Pancreas (tissue), 10 donors: ENCODE data around the gene SLC25A40. TPM values are rescaled to one million over a fixed set of nuclear protein-coding genes. Genes with fewer than 3 reads are reported as not detected.
"Not testable (repeated sequence)": the region's sequence is repeated elsewhere in the genome, so short reads cannot be mapped to it uniquely, and the experiment has no call there.

Experiments
- ATAC-seq, 4 donors: fragments of 200-7000 bp; cut with Tn5 transposase; one replicate each; pipeline versions ENCODE4 v1.8.0 to v1.9.1; 2020; ENCODE audit warnings: mild to moderate bottlenecking in 4 of 4, moderate library complexity in 4 of 4
- DNase-seq, 6 donors: peaks; one replicate each; pipeline ENCODE4 v3.0.0-alpha.2; 2020
- FAIRE-seq: peaks from 2 replicates; lab custom pipeline; 2012; peaks lifted over from hg19 to GRCh38; lab: Jason Lieb, UNC
- H3K27ac ChIP-seq, 4 donors: fragments of 200-600 bp; sonication (generic); 1 replicate in 3 of 4; 2 replicates in 1 of 4; pipeline versions ENCODE4 v1.5.0 to v1.8.0; 2020
- H3K27me3 ChIP-seq, 4 donors: fragments of 200-600 bp; one replicate each; pipeline ENCODE4 v1.8.0; 2021
- H3K36me3 ChIP-seq, 3 donors: fragments of 200-600 bp; sonication (generic) in 1 of 3; one replicate each; pipeline versions ENCODE4 v1.5.0 to v1.8.0; 2020 to 2021
- H3K4me1 ChIP-seq, 3 donors: fragments of 200-600 bp; one replicate each; pipeline ENCODE4 v1.8.0; 2021
- H3K4me3 ChIP-seq, 4 donors: fragments of 200-600 bp; sonication (generic) in 2 of 4; one replicate each; pipeline versions ENCODE4 v1.5.0 to v1.8.0; 2020 to 2021
- H3K9me3 ChIP-seq, 4 donors: fragments of 200-600 bp; one replicate each; pipeline ENCODE4 v1.8.0; 2021
- CTCF ChIP-seq, 4 donors: fragments of 200-600 bp; sonication (generic) in 3 of 4; IDR thresholded peaks; one replicate each; pipeline versions ENCODE4 v1.5.0 to v1.8.0; 2021; ENCODE audit warnings: antibody characterized with exemption in 4 of 4
- WGBS, 2 donors: extraction: QIAGEN DNeasy Blood & Tissue Kit; methylation state at CpG; one replicate each; pipeline ENCODE4 v1.1.7; 2013; 5-methylcytosine and 5-hydroxymethylcytosine counted together
- intact Hi-C, 3 donors: fragments of 100-400 bp; cut with DNase I; formaldehyde crosslinking; loops; one replicate each; pipeline versions ENCODE4 v1.11.1 to v1.14.2; 2022
- polyA plus RNA-seq, 2 donors: library from polyadenylated mRNA; stranded (reverse); fragments of 200-250 nt; gene quantifications; one replicate each; pipeline ENCODE4 v1.2.3, GENCODE V29; 2013
- total RNA-seq, 6 donors: library from RNA; stranded (reverse); fragmentation: NEBNext Ultra II Directional in 4 of 6; extraction: Animal tissue kit (Norgen Biotek cat#: 25700) in 4 of 6; gene quantifications; one replicate each; pipeline versions ENCODE4 v1.2.1 to v1.2.4, GENCODE V29; 2021 to 2023
- donor health status: healthy with polysubstance abuse.
- donor health status: DM: no; HTN: no; CAD: no; lungs with moderate emphysema.
- donor health status: DM: no; HTN: no; CAD: no.
- donor health status: control.
- donor health status: control.
- donor health status: Bipolar disorder and iron deficiency.
- donor health status: DM: yes; HTN: yes; CAD: no.
- donor health status: DM: no; HTN: no; CAD: no.
- donor health status: DM: no; HTN: no; CAD: no.
- donor health status: DM: yes; HTN: yes; CAD: no.

SLC25A40 gene
- total and polyA plus RNA-seq, 8 donors = 2.7 to 13.1 (median 7.6) TPM

DNA sequence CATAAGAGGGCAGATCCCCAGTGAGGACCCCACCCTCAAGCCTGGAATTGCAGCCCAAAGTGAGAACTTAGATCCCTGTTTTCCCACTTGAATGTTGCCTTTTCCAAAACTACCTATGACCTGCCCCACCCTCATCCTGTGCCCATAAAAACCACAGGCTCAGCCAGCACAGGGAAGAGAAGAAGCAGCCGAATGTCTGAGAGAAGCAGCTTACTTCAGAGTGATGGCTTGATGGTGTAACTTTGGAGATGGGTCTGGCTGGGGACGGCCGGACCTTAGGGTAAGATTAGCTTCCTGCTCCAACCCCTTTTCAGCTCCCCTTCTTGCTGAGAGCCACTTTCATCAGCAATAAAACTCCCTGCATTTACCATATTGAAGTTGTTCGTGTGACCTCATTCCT lies 5.7 kb downstream of the SLC25A40 start:
- no peak overlapping the region for H3K27ac ChIP-seq
- FAIRE-seq (no peak), ATAC-seq (no peak), DNase-seq (no peak)
- no peaks in the 10 kb centered on the region for H3K36me3 ChIP-seq
- peaks cover 0 to 10% (median 5%) of the 10 kb centered on the region in 3 donors for H3K4me1 ChIP-seq
- 96 to 99% methylated on average over 4 of the region's 4 CpGs for WGBS, 2 donors
- TF ChIP-seq CTCF (IDR thresholded peaks at IDR 0.05) = no peak
- H3K9me3 ChIP-seq = no peaks in the 10 kb centered on the region
- H3K4me3 ChIP-seq = no peak overlapping the region
- no peaks in the 10 kb centered on the region for H3K27me3 ChIP-seq
- intact Hi-C loops = no loop called here

- WGBS, 2 donors = 96 to 98% methylated on average over 6 of the region's 6 CpGs
- FAIRE-seq, intact Hi-C loops, H3K27ac ChIP-seq, H3K27me3 ChIP-seq, H3K4me3 ChIP-seq, H3K9me3 ChIP-seq, ATAC-seq, DNase-seq, H3K36me3 ChIP-seq, H3K4me1 ChIP-seq: not testable (repeated sequence)
Measured at GRCh38 chr7:87866533-87866932, 9.6 kb downstream of the SLC25A40 start.

- Histone ChIP-seq H3K27ac (no peak overlapping the region), H3K27me3 (no peaks in the 10 kb centered on the region), H3K4me3 (no peak overlapping the region), H3K36me3 (no peaks in the 10 kb centered on the region), H3K4me1 (no peaks in the 10 kb centered on the region), H3K9me3 (no peaks in the 10 kb centered on the region)
- TF ChIP-seq CTCF (IDR thresholded peaks at IDR 0.05) = no peak
- intact Hi-C loops = no loop called here
- ATAC-seq (no peak), DNase-seq (no peak), FAIRE-seq (no peak)
- 94 to 96% methylated on average over 2 of the region's 2 CpGs for WGBS, 2 donors
Measured at GRCh38 chr7:87866089-87866488, 10.1 kb downstream of the SLC25A40 start.

DNA sequence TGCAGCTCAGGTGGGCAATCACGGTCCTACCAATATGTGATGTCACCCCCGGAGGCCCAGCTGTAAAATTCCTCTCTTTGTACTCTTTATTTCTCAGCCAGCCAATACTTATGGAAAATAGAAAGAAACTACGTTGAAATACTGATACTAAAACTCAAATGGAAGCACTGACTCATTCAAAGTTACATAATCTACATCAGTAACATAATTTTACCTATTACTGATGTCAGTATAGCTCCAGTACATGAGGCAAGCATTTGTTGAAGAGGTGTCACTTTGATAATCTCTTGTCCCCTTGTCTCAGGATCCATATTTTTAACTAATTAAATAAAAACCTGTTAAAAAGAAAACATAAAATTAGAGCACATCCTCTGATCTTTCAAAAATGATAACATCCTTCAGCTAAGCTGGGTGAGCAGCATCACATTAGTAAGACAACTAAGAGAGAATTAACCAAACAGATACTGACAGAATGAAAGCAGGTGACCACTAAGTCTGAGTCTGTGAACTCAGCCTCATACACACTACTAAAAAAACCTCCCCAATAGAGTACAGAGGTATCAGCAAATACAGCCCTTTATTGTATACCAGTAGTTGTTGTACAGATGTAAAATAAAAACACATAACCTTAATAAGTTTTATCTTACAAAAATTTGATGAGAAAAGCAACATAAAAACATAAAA lies 17.6 kb downstream of the SLC25A40 start:
- no peak for DNase-seq
- Histone ChIP-seq H3K36me3 (peaks cover 0 to 10% (median 0%) of the 10 kb centered on the region in 3 donors), H3K27ac (no peak overlapping the region), H3K9me3 (no peaks in the 10 kb centered on the region), H3K27me3 (no peaks in the 10 kb centered on the region), H3K4me1 (no peaks in the 10 kb centered on the region), H3K4me3 (no peak overlapping the region)
- no peak for FAIRE-seq
- no peak for ATAC-seq
- intact Hi-C loops = no loop called here
- 96% methylated on average over 3 of the region's 3 CpGs for WGBS, 2 donors
- TF ChIP-seq CTCF (IDR thresholded peaks at IDR 0.05) = no peak

- ATAC-seq = no peak
- intact Hi-C loops = no loop called here
- no peaks in the 10 kb centered on the region for H3K4me1 ChIP-seq
- H3K9me3 ChIP-seq = no peaks in the 10 kb centered on the region
- no peak for TF ChIP-seq CTCF (IDR thresholded peaks at IDR 0.05)
- no peak for DNase-seq
- H3K27me3 ChIP-seq = no peaks in the 10 kb centered on the region
- 82 to 84% methylated on average over 1 of the region's 1 CpG for WGBS, 2 donors
- peaks cover 0 to 16% (median 4%) of the 10 kb centered on the region in 3 donors for H3K36me3 ChIP-seq
- FAIRE-seq = no peak
- no peak overlapping the region for H3K4me3 ChIP-seq
- H3K27ac ChIP-seq = no peak overlapping the region
Measured at GRCh38 chr7:87853237-87853864, 22.8 kb downstream of the SLC25A40 start.
